CD8-positive, alpha-beta memory T cell (primary cell): ENCODE data around the gene LRRC73. TPM values are rescaled to one million over a fixed set of nuclear protein-coding genes. Genes with fewer than 3 reads are reported as not detected.

Experiments
- CTCF ChIA-PET: fragments of 350-600 bp; sonication (Branson Sonifier 250); formaldehyde crosslinking; loops from one replicate; lab custom pipeline; 2021; ENCODE audit warnings: antibody characterized with exemption; lab: Charles Lee
- POLR2A ChIA-PET: fragments of 350-600 bp; sonication (Branson Sonifier 250); formaldehyde crosslinking; loops from one replicate; lab custom pipeline; 2021; ENCODE audit warnings: antibody characterized with exemption; lab: Charles Lee
- DNase-seq, 5 donors: peaks; one replicate each; pipeline versions ENCODE4 v3.0.0 to v3.0.0-alpha.2; 2020 to 2022; ENCODE audit warnings: mixed read lengths in 1 of 5
- H3K27ac ChIP-seq: one replicate; pipeline ENCODE4 v1.7.0; 2013; ENCODE audit warnings: low read depth, mild to moderate bottlenecking, low read length, moderate library complexity
- H3K27me3 ChIP-seq: 2 replicates; pipeline ENCODE4 v1.7.0; 2013; ENCODE audit warnings: low read length, mild to moderate bottlenecking; ENCODE audit not compliant: insufficient read depth, poor library complexity, severe bottlenecking
- H3K36me3 ChIP-seq: 2 replicates; pipeline ENCODE4 v1.7.0; 2013; ENCODE audit warnings: mild to moderate bottlenecking, low read length, moderate library complexity; ENCODE audit not compliant: insufficient read depth
- H3K4me1 ChIP-seq: 2 replicates; pipeline ENCODE4 v1.7.0; 2013; ENCODE audit warnings: mild to moderate bottlenecking, low read length, moderate library complexity; ENCODE audit not compliant: insufficient read depth
- H3K4me3 ChIP-seq: 2 replicates; pipeline ENCODE4 v1.7.0; 2013; ENCODE audit warnings: mild to moderate bottlenecking, low read length
- H3K9me3 ChIP-seq: 2 replicates; pipeline ENCODE4 v1.7.0; 2013; ENCODE audit warnings: mild to moderate bottlenecking, low read length
- H3K27ac Mint-ChIP-seq, 8 donors: one replicate each; pipeline ENCODE4 v1.8.0; 2020 to 2021; ENCODE audit warnings: mixed read lengths in 8 of 8, mild to moderate bottlenecking in 6 of 8, inconsistent platforms in 3 of 8, moderate library complexity in 3 of 8
- H3K27me3 Mint-ChIP-seq, 2 donors: one replicate each; pipeline ENCODE4 v1.8.0; 2020 to 2021; ENCODE audit warnings: mixed read lengths in 2 of 2, mild to moderate bottlenecking in 1 of 2, moderate library complexity in 1 of 2
- H3K36me3 Mint-ChIP-seq, 3 donors: one replicate each; pipeline ENCODE4 v1.8.0; 2020 to 2021; ENCODE audit warnings: mixed read lengths in 3 of 3, inconsistent platforms in 1 of 3, mild to moderate bottlenecking in 1 of 3
- H3K4me1 Mint-ChIP-seq, 3 donors: one replicate each; pipeline ENCODE4 v1.8.0; 2020 to 2021; ENCODE audit warnings: mixed read lengths in 3 of 3, inconsistent platforms in 1 of 3, mild to moderate bottlenecking in 1 of 3
- H3K4me3 Mint-ChIP-seq, 7 donors: one replicate each; pipeline ENCODE4 v1.8.0; 2020 to 2021; ENCODE audit warnings: mixed read lengths in 7 of 7, mild to moderate bottlenecking in 6 of 7, moderate library complexity in 4 of 7, inconsistent platforms in 2 of 7
- H3K9me3 Mint-ChIP-seq, 5 donors: one replicate each; pipeline ENCODE4 v1.8.0; 2020 to 2022; ENCODE audit warnings: mixed read lengths in 5 of 5, mild to moderate bottlenecking in 3 of 5, moderate library complexity in 2 of 5, inconsistent platforms in 1 of 5
- polyA plus RNA-seq: library from polyadenylated mRNA; unstranded; fragments of 300-500 nt; fragmentation: Illumina TruSeq; gene quantifications from one replicate; pipeline ENCODE4 v1.2.3, GENCODE V29; 2021
- total RNA-seq, 2 experiments: library from RNA; stranded (reverse); gene quantifications; one replicate each; pipeline ENCODE4 v1.2.3, GENCODE V29; 2021

Gene LRRC73
- total and polyA plus RNA-seq, 3 experiments from 2014 or later, result 0.11 to 0.13 TPM; not detected in 1

GRCh38 chr6:43509142-43509983 lies 783 bp downstream of the LRRC73 start:
- no peak overlapping the region for H3K27ac ChIP-seq
- H3K4me3 ChIP-seq, result no peak overlapping the region
- H3K9me3 ChIP-seq, result no peaks in the 10 kb centered on the region
- ChIA-PET CTCF (interaction anchor here (1.1 to 6.6 kb wide), 2 partner anchors 55 to 280 kb away, joined by 5 to 61 read pairs; partner anchors contain the start of genes DLK2 and DNPH1), POLR2A (interaction anchor here (0.5 to 1.4 kb wide), 7 partner anchors 9 to 495 kb away, joined by 3 to 14 read pairs (median 4); partner anchors contain the start of genes DLK2, KLHDC3 and MEA1)
- H3K27me3 Mint-ChIP-seq, result peaks cover 7 to 14% of the 10 kb centered on the region in 2 donors
- H3K4me1 ChIP-seq, result peaks cover 16% of the 10 kb centered on the region
- peaks cover 24 to 48% (median 37%) of the 10 kb centered on the region in 3 donors for H3K4me1 Mint-ChIP-seq
- peak overlapping the region; percentile 75 to 96 (median 82) for H3K4me3 Mint-ChIP-seq
- no peak for DNase-seq
- peak overlapping the region in 6 of 8 donors; percentile 2 to 92 (median 80) for H3K27ac Mint-ChIP-seq
- peaks cover 10% of the 10 kb centered on the region for H3K27me3 ChIP-seq
- H3K9me3 Mint-ChIP-seq, result no peaks in the 10 kb centered on the region
- peaks cover 17% of the 10 kb centered on the region for H3K36me3 ChIP-seq
- peaks cover 3 to 53% (median 9%) of the 10 kb centered on the region in 3 donors for H3K36me3 Mint-ChIP-seq

- Histone ChIP-seq H3K27me3 (peaks cover 10% of the 10 kb centered on the region), H3K27ac (no peak overlapping the region), H3K36me3 (peaks cover 18% of the 10 kb centered on the region), H3K9me3 (no peaks in the 10 kb centered on the region), H3K4me3 (no peak overlapping the region), H3K4me1 (peaks cover 14% of the 10 kb centered on the region)
- POLR2A ChIA-PET, result interaction anchor here (1.4 to 1.7 kb wide), 2 partner anchors 54 to 284 kb away, joined by 3 to 4 read pairs; partner anchors contain the start of gene DLK2
- H3K9me3 Mint-ChIP-seq, result no peaks in the 10 kb centered on the region
- peaks cover 3 to 53% (median 8%) of the 10 kb centered on the region in 3 donors for H3K36me3 Mint-ChIP-seq
- peak overlapping the region in 4 of 8 donors; percentile 14 to 85 (median 68) for H3K27ac Mint-ChIP-seq
- peak overlapping the region; percentile 56 to 96 (median 82) for H3K4me3 Mint-ChIP-seq
- H3K4me1 Mint-ChIP-seq, result peaks cover 22 to 43% (median 37%) of the 10 kb centered on the region in 3 donors
- peaks cover 7 to 14% of the 10 kb centered on the region in 2 donors for H3K27me3 Mint-ChIP-seq
- CTCF ChIA-PET, result interaction anchor here (1.1 to 7.2 kb wide), 7 partner anchors 8 to 280 kb away, joined by 3 to 93 read pairs (median 9); partner anchors contain the start of genes DLK2, DNPH1, POLR1C and YIPF3
- no peak for DNase-seq
Observed at GRCh38 chr6:43508481-43509141, 1.5 kb downstream of the LRRC73 start.

- Mint-ChIP-seq H3K27me3 (peaks cover 5 to 14% of the 10 kb centered on the region in 2 donors), H3K4me3 (peak overlapping the region in 1 of 7 donors; percentile 66), H3K36me3 (peaks cover 4 to 53% (median 13%) of the 10 kb centered on the region in 3 donors), H3K4me1 (peaks cover 16 to 35% (median 30%) of the 10 kb centered on the region in 3 donors), H3K27ac (peak overlapping the region in 7 of 8 donors; percentile 5 to 95 (median 66)), H3K9me3 (no peaks in the 10 kb centered on the region)
- ChIA-PET CTCF (interaction anchor here (0.6 to 7.2 kb wide), 32 partner anchors 9 to 691 kb away, joined by 3 to 93 read pairs (median 4); partner anchors contain the start of genes ABCC10, CRIP3, DLK2 and DNPH1), POLR2A (interaction anchor here (0.7 to 1.7 kb wide), 6 partner anchors 9 to 278 kb away, joined by 3 to 4 read pairs (median 3); partner anchors contain the start of genes ABCC10, DLK2, DNPH1 and POLR1C)
- Histone ChIP-seq H3K27ac (no peak overlapping the region), H3K27me3 (peaks cover 10% of the 10 kb centered on the region), H3K9me3 (no peaks in the 10 kb centered on the region), H3K4me3 (no peak overlapping the region), H3K36me3 (peaks cover 15% of the 10 kb centered on the region), H3K4me1 (peaks cover 14% of the 10 kb centered on the region)
- DNase-seq, result peak; percentile 65 to 83 (median 71)
Observed at GRCh38 chr6:43506667-43507471, 3.3 kb downstream of the LRRC73 start.

- Mint-ChIP-seq H3K27me3 (peaks cover 5 to 14% of the 10 kb centered on the region in 2 donors), H3K9me3 (no peaks in the 10 kb centered on the region), H3K4me1 (peaks cover 14 to 30% (median 26%) of the 10 kb centered on the region in 3 donors), H3K36me3 (peaks cover 4 to 53% (median 15%) of the 10 kb centered on the region in 3 donors), H3K4me3 (peak overlapping the region in 1 of 7 donors; percentile 66), H3K27ac (peak overlapping the region; percentile 5 to 95 (median 50))
- Histone ChIP-seq H3K36me3 (peaks cover 12% of the 10 kb centered on the region), H3K27ac (no peak overlapping the region), H3K9me3 (no peaks in the 10 kb centered on the region), H3K27me3 (peaks cover 10% of the 10 kb centered on the region), H3K4me3 (no peak overlapping the region), H3K4me1 (peaks cover 14% of the 10 kb centered on the region)
- no peak for DNase-seq
- CTCF ChIA-PET, result interaction anchor here (0.6 to 7.2 kb wide), 24 partner anchors 10 to 690 kb away, joined by 3 to 93 read pairs (median 4); partner anchors contain the start of genes CRIP3, DLK2, POLR1C and TJAP1
- POLR2A ChIA-PET, result interaction anchor here (0.7 to 1.5 kb wide), 4 partner anchors 11 to 277 kb away, joined by 3 to 4 read pairs (median 3); partner anchors contain the start of genes ABCC10, DNPH1, POLR1C and YIPF3
Observed at GRCh38 chr6:43506171-43506570, 4.0 kb downstream of the LRRC73 start.

GRCh38 chr6:43505718-43506117 lies 4.4 kb downstream of the LRRC73 start:
- Histone ChIP-seq H3K36me3 (peaks cover 15% of the 10 kb centered on the region), H3K4me3 (no peak overlapping the region), H3K9me3 (no peaks in the 10 kb centered on the region), H3K27me3 (peaks cover 10% of the 10 kb centered on the region), H3K4me1 (peaks cover 14% of the 10 kb centered on the region), H3K27ac (no peak overlapping the region)
- Mint-ChIP-seq H3K27me3 (peaks cover 5 to 14% of the 10 kb centered on the region in 2 donors), H3K4me1 (peaks cover 14 to 28% (median 23%) of the 10 kb centered on the region in 3 donors), H3K4me3 (no peak overlapping the region), H3K36me3 (peaks cover 4 to 54% (median 15%) of the 10 kb centered on the region in 3 donors), H3K9me3 (no peaks in the 10 kb centered on the region), H3K27ac (peak overlapping the region in 6 of 8 donors; percentile 17 to 95 (median 71))
- ChIA-PET CTCF (interaction anchor here (0.6 to 7.2 kb wide), 18 partner anchors 10 to 605 kb away, joined by 3 to 93 read pairs (median 4); partner anchors contain the start of genes CRIP3, DLK2, POLR1C and TJAP1), POLR2A (interaction anchor here (1.0 to 1.5 kb wide), 3 partner anchors 11 to 277 kb away, joined by 3 to 4 read pairs (median 3); partner anchors contain the start of genes ABCC10, DNPH1, POLR1C and YIPF3)
- no peak for DNase-seq

GRCh38 chr6:43504756-43505593 lies 5.2 kb downstream of the LRRC73 start:
- peak overlapping the region in 2 of 8 donors; percentile 24 to 29 for H3K27ac Mint-ChIP-seq
- Histone ChIP-seq H3K27ac (no peak overlapping the region), H3K36me3 (peaks cover 18% of the 10 kb centered on the region), H3K4me1 (peaks cover 14% of the 10 kb centered on the region), H3K9me3 (no peaks in the 10 kb centered on the region), H3K27me3 (peaks cover 10% of the 10 kb centered on the region), H3K4me3 (no peak overlapping the region)
- ChIA-PET CTCF (interaction anchor here (0.9 to 7.2 kb wide), 9 partner anchors 11 to 362 kb away, joined by 3 to 93 read pairs (median 8); partner anchors contain the start of genes DLK2, POLR1C, TJAP1 and YIPF3), POLR2A (interaction anchor here (0.6 to 1.3 kb wide), 2 partner anchors 135 to 276 kb away, joined by 3 read pairs; partner anchors contain the start of genes DNPH1 and ZNF318)
- peaks cover 14 to 23% (median 19%) of the 10 kb centered on the region in 3 donors for H3K4me1 Mint-ChIP-seq
- DNase-seq, result no peak
- H3K27me3 Mint-ChIP-seq, result peaks cover 5 to 14% of the 10 kb centered on the region in 2 donors
- no peak overlapping the region for H3K4me3 Mint-ChIP-seq
- H3K36me3 Mint-ChIP-seq, result peaks cover 4 to 62% (median 16%) of the 10 kb centered on the region in 3 donors
- H3K9me3 Mint-ChIP-seq, result no peaks in the 10 kb centered on the region
